ENCODE data around the gene ZBTB11. TPM values are rescaled to one million over a fixed set of nuclear protein-coding genes. Genes with fewer than 3 reads are reported as not detected.
"Not testable (repeated sequence)": the region's sequence is repeated elsewhere in the genome, so short reads cannot be mapped to it uniquely, and the experiment has no call there.

ZBTB11 gene
- total and polyA plus RNA-seq, 2 experiments from 2014 or later, result 8.7 to 21.4 TPM

DNA sequence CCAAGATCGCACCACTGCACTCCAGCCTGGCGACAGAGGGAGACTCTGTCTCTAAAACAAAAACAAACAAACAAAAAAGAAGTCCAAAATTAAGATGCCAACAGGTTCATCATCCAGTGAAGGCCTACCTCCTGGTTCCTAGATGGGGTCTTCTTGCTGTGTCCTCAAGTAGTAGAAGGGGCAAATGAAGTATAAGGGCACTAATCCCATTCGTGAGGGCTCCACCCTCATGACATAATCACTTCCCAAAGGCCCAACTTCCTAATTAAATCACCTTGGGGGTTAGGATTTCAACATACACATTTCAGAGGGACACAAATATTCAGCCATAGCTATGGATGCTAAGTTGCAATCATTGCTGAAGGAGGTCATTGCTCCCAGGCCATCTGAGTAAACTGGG, 57.2 kb downstream of the ZBTB11 start:
- Histone ChIP-seq H3K27ac (no peak overlapping the region), H3K4me3 (no peak overlapping the region), H3K79me2 (ENCODE audit: insufficient read depth) (no peaks in the 10 kb centered on the region), H3K27me3 (replicated peaks; ENCODE audit: insufficient read depth) (no peaks in the 10 kb centered on the region), H3K4me2 (ENCODE audit: unreplicated experiment) (no peak overlapping the region), H2AFZ (no peak overlapping the region), H3K9me3 (ENCODE audit: low read depth) (no peaks in the 10 kb centered on the region), H3K9me2 (ENCODE audit: insufficient read depth) (no peaks in the 10 kb centered on the region), H3K9ac (no peak overlapping the region), H3F3A (ENCODE audit: insufficient read depth) (no peaks in the 10 kb centered on the region), H4K20me1 (ENCODE audit: insufficient read depth) (no peaks in the 10 kb centered on the region), H3K36me3 (ENCODE audit: low read depth) (no peaks in the 10 kb centered on the region), H3K4me1 (ENCODE audit: insufficient read depth) (no peaks in the 10 kb centered on the region)
- 81 to 86% methylated on average over 3 of the region's 3 CpGs for WGBS, 2 experiments (ENCODE audit: low coverage in 1 of 2, low lambda C conversion rate in 2 of 2, missing lambda C conversion rate in 2 of 2)
- in situ Hi-C loops (cut with MboI), result no loop called here
- DNase-seq, result no peak
- TF ChIP-seq EZH2 (IDR thresholded peaks at IDR 0.05; ENCODE audit: insufficient read depth, poor library complexity, severe bottlenecking) (no peak), EZH2phosphoT487 (IDR thresholded peaks at IDR 0.05; ENCODE audit: insufficient read depth, low read depth) (no peak)

DNA sequence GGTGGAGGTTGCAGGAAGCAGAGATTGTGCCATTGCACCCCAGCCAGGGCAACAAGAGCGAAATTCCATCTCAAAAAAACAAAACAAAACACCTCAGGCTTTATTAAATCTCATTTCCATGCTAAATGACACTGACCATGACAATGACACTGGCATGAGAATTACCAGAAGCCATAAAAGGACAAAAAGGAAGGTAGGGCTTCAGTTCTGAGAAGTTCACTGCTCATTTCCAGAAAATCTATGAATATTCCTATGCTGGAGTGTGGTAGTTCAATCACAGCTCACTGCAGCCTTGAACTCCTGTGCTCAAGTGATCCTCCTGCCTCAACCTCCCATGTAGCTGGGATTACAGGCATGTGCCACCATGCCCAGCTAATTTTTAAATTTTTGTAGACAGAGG, 58.2 kb downstream of the ZBTB11 start:
- no peaks in the 10 kb centered on the region for H3F3A ChIP-seq (ENCODE audit: insufficient read depth)
- TF ChIP-seq EZH2phosphoT487 (IDR thresholded peaks at IDR 0.05; ENCODE audit: insufficient read depth, low read depth) (no peak), EZH2 (IDR thresholded peaks at IDR 0.05; ENCODE audit: insufficient read depth, poor library complexity, severe bottlenecking) (no peak)
- H3K9ac ChIP-seq, result no peak overlapping the region
- H3K9me3 ChIP-seq (ENCODE audit: low read depth), result no peaks in the 10 kb centered on the region
- H4K20me1 ChIP-seq (ENCODE audit: insufficient read depth), result no peaks in the 10 kb centered on the region
- H3K27ac ChIP-seq, result no peak overlapping the region
- H3K79me2 ChIP-seq (ENCODE audit: insufficient read depth), result no peaks in the 10 kb centered on the region
- DNase-seq, result no peak
- no peaks in the 10 kb centered on the region for H3K27me3 ChIP-seq (replicated peaks; ENCODE audit: insufficient read depth)
- H3K4me2 ChIP-seq (ENCODE audit: unreplicated experiment), result no peak overlapping the region
- H2AFZ ChIP-seq, result no peak overlapping the region
- in situ Hi-C loops (cut with MboI), result no loop called here
- H3K4me3 ChIP-seq, result no peak overlapping the region
- no peaks in the 10 kb centered on the region for H3K4me1 ChIP-seq (ENCODE audit: insufficient read depth)
- 50 to 61% methylated on average over 1 of the region's 1 CpG for WGBS, 2 experiments (ENCODE audit: low coverage in 1 of 2, low lambda C conversion rate in 2 of 2, missing lambda C conversion rate in 2 of 2)
- H3K36me3 ChIP-seq (ENCODE audit: low read depth), result no peaks in the 10 kb centered on the region
- H3K9me2 ChIP-seq (ENCODE audit: insufficient read depth), result no peaks in the 10 kb centered on the region

DNA sequence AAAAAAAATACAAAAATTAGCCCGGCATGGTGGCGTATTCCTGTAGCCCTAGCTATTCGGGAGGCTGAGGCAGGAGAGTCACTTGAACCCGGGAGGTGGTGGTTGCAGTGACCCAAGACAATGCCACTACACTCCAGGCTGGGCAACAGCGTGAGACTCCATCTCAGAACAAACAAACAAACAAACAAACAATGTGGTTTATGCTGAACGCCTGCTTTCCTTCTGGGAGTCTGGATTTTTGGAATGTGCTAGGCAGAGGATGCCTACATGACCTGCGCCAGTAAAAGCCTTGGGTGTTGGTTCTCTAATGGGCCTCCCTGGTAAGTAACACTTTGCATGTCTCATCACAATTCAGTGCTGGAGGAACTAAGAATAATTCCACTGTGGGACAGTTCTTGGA, 59.5 kb downstream of the ZBTB11 start:
- H3K9ac ChIP-seq, result no peak overlapping the region
- H3K27me3 ChIP-seq (replicated peaks; ENCODE audit: insufficient read depth), result no peaks in the 10 kb centered on the region
- DNase-seq, result no peak
- WGBS, 2 experiments (ENCODE audit: low coverage in 1 of 2, low lambda C conversion rate in 2 of 2, missing lambda C conversion rate in 2 of 2), result 83 to 84% methylated on average over 7 of the region's 7 CpGs
- TF ChIP-seq EZH2 (IDR thresholded peaks at IDR 0.05; ENCODE audit: insufficient read depth, poor library complexity, severe bottlenecking), result no peak
- TF ChIP-seq EZH2phosphoT487 (IDR thresholded peaks at IDR 0.05; ENCODE audit: insufficient read depth, low read depth), result no peak
- no peaks in the 10 kb centered on the region for H4K20me1 ChIP-seq (ENCODE audit: insufficient read depth)
- H3K9me2 ChIP-seq (ENCODE audit: insufficient read depth), result no peaks in the 10 kb centered on the region
- H3K4me1 ChIP-seq (ENCODE audit: insufficient read depth), result no peaks in the 10 kb centered on the region
- no peaks in the 10 kb centered on the region for H3F3A ChIP-seq (ENCODE audit: insufficient read depth)
- no peaks in the 10 kb centered on the region for H3K9me3 ChIP-seq (ENCODE audit: low read depth)
- in situ Hi-C loops (cut with MboI), result no loop called here
- no peak overlapping the region for H3K4me2 ChIP-seq (ENCODE audit: unreplicated experiment)
- no peaks in the 10 kb centered on the region for H3K36me3 ChIP-seq (ENCODE audit: low read depth)
- no peak overlapping the region for H3K4me3 ChIP-seq
- H3K79me2 ChIP-seq (ENCODE audit: insufficient read depth), result no peaks in the 10 kb centered on the region
- no peak overlapping the region for H3K27ac ChIP-seq
- H2AFZ ChIP-seq, result no peak overlapping the region

DNA sequence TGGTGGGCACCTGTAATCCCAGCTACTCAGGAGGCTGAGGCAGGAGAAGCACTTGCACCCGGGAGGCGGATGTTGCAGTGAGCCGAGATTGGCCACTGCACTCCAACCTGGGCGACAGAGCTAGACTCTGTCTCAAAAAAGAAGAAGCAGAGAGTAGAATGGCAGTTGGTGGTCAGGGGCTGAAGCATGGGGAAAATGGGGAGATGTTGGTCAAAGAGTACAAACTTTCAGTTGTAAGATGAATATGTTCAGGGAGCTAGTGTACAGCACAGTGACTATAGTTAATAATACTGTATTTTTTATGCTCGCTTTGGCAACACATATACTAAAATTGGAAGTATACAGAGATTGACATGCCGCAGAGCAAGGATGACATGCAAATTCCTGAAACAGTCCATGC, 61.4 kb downstream of the ZBTB11 start:
- TF ChIP-seq EZH2 (IDR thresholded peaks at IDR 0.05; ENCODE audit: insufficient read depth, poor library complexity, severe bottlenecking), result no peak
- no peak for TF ChIP-seq EZH2phosphoT487 (IDR thresholded peaks at IDR 0.05; ENCODE audit: insufficient read depth, low read depth)
- H4K20me1 ChIP-seq (ENCODE audit: insufficient read depth), result no peaks in the 10 kb centered on the region
- 93 to 96% methylated on average over 6 of the region's 6 CpGs for WGBS, 2 experiments (ENCODE audit: low coverage in 1 of 2, low lambda C conversion rate in 2 of 2, missing lambda C conversion rate in 2 of 2)
- no peak overlapping the region for H2AFZ ChIP-seq
- H3F3A ChIP-seq (ENCODE audit: insufficient read depth), result no peaks in the 10 kb centered on the region
- H3K9ac ChIP-seq, result no peak overlapping the region
- no peaks in the 10 kb centered on the region for H3K79me2 ChIP-seq (ENCODE audit: insufficient read depth)
- H3K4me2 ChIP-seq (ENCODE audit: unreplicated experiment), result no peak overlapping the region
- no peak overlapping the region for H3K27ac ChIP-seq
- H3K4me1 ChIP-seq (ENCODE audit: insufficient read depth), result no peaks in the 10 kb centered on the region
- H3K36me3 ChIP-seq (ENCODE audit: low read depth), result no peaks in the 10 kb centered on the region
- in situ Hi-C loops (cut with MboI), result no loop called here
- no peak overlapping the region for H3K4me3 ChIP-seq
- no peaks in the 10 kb centered on the region for H3K9me3 ChIP-seq (ENCODE audit: low read depth)
- no peak for DNase-seq
- no peaks in the 10 kb centered on the region for H3K9me2 ChIP-seq (ENCODE audit: insufficient read depth)
- no peaks in the 10 kb centered on the region for H3K27me3 ChIP-seq (replicated peaks; ENCODE audit: insufficient read depth)

DNA sequence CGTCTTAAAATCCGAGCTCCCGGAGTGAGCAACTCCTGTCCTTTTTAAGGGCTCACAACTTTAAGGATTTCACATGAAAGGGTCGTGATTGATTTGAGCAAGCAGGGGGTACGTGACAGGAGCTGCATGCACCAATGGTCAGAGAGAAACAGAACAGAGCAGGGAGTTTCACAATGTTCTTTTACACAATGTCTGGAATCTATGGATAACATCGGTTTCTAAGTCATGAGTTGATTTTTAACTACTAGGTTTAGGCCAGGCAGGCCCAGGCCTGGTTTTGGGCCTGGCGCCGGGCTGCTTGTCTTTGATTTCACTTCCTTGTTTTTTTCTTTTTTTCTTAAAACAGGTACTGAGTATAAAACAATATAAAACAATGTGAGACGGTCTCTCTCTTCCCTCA, 63.9 kb downstream of the ZBTB11 start:
- H3K36me3 ChIP-seq (ENCODE audit: low read depth); H3K9me2 ChIP-seq (ENCODE audit: insufficient read depth); H3K9me3 ChIP-seq (ENCODE audit: low read depth); H3F3A ChIP-seq (ENCODE audit: insufficient read depth); H3K9ac ChIP-seq; H2AFZ ChIP-seq; DNase-seq; H3K27me3 ChIP-seq (replicated peaks; ENCODE audit: insufficient read depth); H3K4me1 ChIP-seq (ENCODE audit: insufficient read depth); H4K20me1 ChIP-seq (ENCODE audit: insufficient read depth); H3K4me2 ChIP-seq (ENCODE audit: unreplicated experiment); H3K79me2 ChIP-seq (ENCODE audit: insufficient read depth); H3K27ac ChIP-seq; H3K4me3 ChIP-seq; in situ Hi-C loops (cut with MboI): not testable (repeated sequence)
- WGBS, 2 experiments (ENCODE audit: low coverage in 1 of 2, low lambda C conversion rate in 2 of 2, missing lambda C conversion rate in 2 of 2), result 70 to 74% methylated on average over 8 to 9 of the region's 9 CpGs
